KMS-11 (cell line): ENCODE data around the gene SLC49A3.
"Not testable (repeated sequence)": the region's sequence is repeated elsewhere in the genome, so short reads cannot be mapped to it uniquely, and the experiment has no call there.

Experiments
- H2AFZ ChIP-seq: fragments of 200-600 bp; sonication (generic); 2 replicates; pipeline ENCODE4 v1.6.1; 2016; ENCODE audit warnings: antibody characterized with exemption, mixed run types, low read depth
- H3K27ac ChIP-seq: fragments of 200-600 bp; sonication (generic); 2 replicates; pipeline ENCODE4 v1.6.1; 2016; ENCODE audit warnings: mild to moderate bottlenecking, mixed run types
- H3K27me3 ChIP-seq: fragments of 200-600 bp; sonication (generic); 2 replicates; pipeline ENCODE4 v1.6.1; 2017; ENCODE audit warnings: mild to moderate bottlenecking, low read depth, mixed run types, moderate library complexity; ENCODE audit not compliant: insufficient read depth
- H3K36me3 ChIP-seq: fragments of 200-600 bp; sonication (generic); 2 replicates; pipeline ENCODE4 v1.6.1; 2017; ENCODE audit warnings: mild to moderate bottlenecking, mixed run types; ENCODE audit not compliant: insufficient read depth
- H3K4me1 ChIP-seq: fragments of 200-600 bp; sonication (generic); 2 replicates; pipeline ENCODE4 v1.6.1; 2016; ENCODE audit warnings: mild to moderate bottlenecking, low read depth, mixed run types; ENCODE audit not compliant: poor library complexity, severe bottlenecking
- H3K4me2 ChIP-seq: fragments of 200-600 bp; sonication (generic); 2 replicates; pipeline ENCODE4 v1.7.0; 2016; ENCODE audit warnings: mild to moderate bottlenecking, mixed run types
- H3K4me3 ChIP-seq: fragments of 200-600 bp; sonication (generic); IDR thresholded peaks from 2 replicates; pipeline ENCODE4 v1.6.1; 2017; ENCODE audit warnings: low read depth, low read length, mixed read lengths; ENCODE audit not compliant: insufficient read depth
- H3K79me2 ChIP-seq: fragments of 200-600 bp; sonication (generic); 2 replicates; pipeline ENCODE4 v1.6.1; 2016; ENCODE audit warnings: low read depth, mixed run types; ENCODE audit not compliant: insufficient read depth
- H3K9ac ChIP-seq: fragments of 200-600 bp; sonication (generic); 2 replicates; pipeline ENCODE4 v1.6.1; 2016; ENCODE audit warnings: mild to moderate bottlenecking, mixed run types
- H4K20me1 ChIP-seq: fragments of 200-600 bp; sonication (generic); 2 replicates; pipeline ENCODE4 v1.6.1; 2016; ENCODE audit warnings: mild to moderate bottlenecking, mixed run types; ENCODE audit not compliant: insufficient read depth
- CTCF ChIP-seq: fragments of 200-600 bp; sonication (generic); conservative IDR thresholded peaks from 2 replicates; pipeline ENCODE4 v1.6.1; 2017; ENCODE audit warnings: low read depth, mild to moderate bottlenecking, antibody characterized with exemption, low read length, moderate library complexity, mixed read lengths

Gene SLC49A3

GRCh38 chr4:733631-733980 lies 44.7 kb upstream of the SLC49A3 start:
- no peaks in the 10 kb centered on the region for H3K4me1 ChIP-seq
- H2AFZ ChIP-seq, result no peak overlapping the region
- TF ChIP-seq CTCF, result no peak
- no peak overlapping the region for H3K4me2 ChIP-seq
- H3K79me2 ChIP-seq, result no peaks in the 10 kb centered on the region
- H4K20me1 ChIP-seq, result no peaks in the 10 kb centered on the region
- H3K9ac ChIP-seq, result no peak overlapping the region
- H3K27ac ChIP-seq, result no peak overlapping the region
- no peak overlapping the region for H3K4me3 ChIP-seq
- H3K27me3 ChIP-seq, result no peaks in the 10 kb centered on the region
- no peaks in the 10 kb centered on the region for H3K36me3 ChIP-seq

GRCh38 chr4:732911-733630 lies 44.1 kb upstream of the SLC49A3 start:
- Histone ChIP-seq H3K79me2 (no peaks in the 10 kb centered on the region), H3K27ac (no peak overlapping the region), H3K36me3 (no peaks in the 10 kb centered on the region), H3K9ac (no peak overlapping the region), H3K4me1 (no peaks in the 10 kb centered on the region), H3K4me2 (no peak overlapping the region), H3K4me3 (no peak overlapping the region), H3K27me3 (no peaks in the 10 kb centered on the region), H4K20me1 (no peaks in the 10 kb centered on the region), H2AFZ (no peak overlapping the region)
- TF ChIP-seq CTCF, result no peak

GRCh38 chr4:732486-732885 lies 43.5 kb upstream of the SLC49A3 start:
- Histone ChIP-seq H3K36me3 (no peaks in the 10 kb centered on the region), H3K79me2 (no peaks in the 10 kb centered on the region), H4K20me1 (no peaks in the 10 kb centered on the region), H3K4me2 (no peak overlapping the region), H3K9ac (no peak overlapping the region), H3K27ac (no peak overlapping the region), H3K4me3 (no peak overlapping the region), H3K4me1 (no peaks in the 10 kb centered on the region), H2AFZ (no peak overlapping the region), H3K27me3 (no peaks in the 10 kb centered on the region)
- no peak for TF ChIP-seq CTCF

GRCh38 chr4:731954-732353 lies 43.0 kb upstream of the SLC49A3 start:
- not testable (repeated sequence) for H3K4me2 ChIP-seq, H3K27me3 ChIP-seq, H3K27ac ChIP-seq, H3K4me3 ChIP-seq, H2AFZ ChIP-seq, H3K79me2 ChIP-seq, H3K36me3 ChIP-seq, H3K4me1 ChIP-seq, H4K20me1 ChIP-seq, H3K9ac ChIP-seq

GRCh38 chr4:730946-731904 lies 42.3 kb upstream of the SLC49A3 start:
- not testable (repeated sequence) for H4K20me1 ChIP-seq, H3K27me3 ChIP-seq, H3K9ac ChIP-seq, H3K4me1 ChIP-seq, H3K79me2 ChIP-seq, H3K4me3 ChIP-seq, H2AFZ ChIP-seq, H3K36me3 ChIP-seq, H3K4me2 ChIP-seq, H3K27ac ChIP-seq
